Vagina (tissue), 2 donors: ENCODE measurements around the gene CAST. TPM values are rescaled to one million over a fixed set of nuclear protein-coding genes. Genes with fewer than 3 reads are reported as not detected.

ENCODE experiments used
- DNase-seq, 2 donors: peaks; one replicate each; pipeline ENCODE4 v3.0.0-alpha.2; 2017; ENCODE audit errors: extremely low spot score in 2 of 2
- H3K27ac ChIP-seq: fragments of 200-600 bp; sonication (generic); one replicate; pipeline ENCODE4 v1.5.1; 2019
- H3K27me3 ChIP-seq: fragments of 200-600 bp; sonication (generic); one replicate; pipeline ENCODE4 v1.5.1; 2019
- H3K36me3 ChIP-seq, 2 donors: fragments of 200-600 bp; sonication (generic); one replicate each; pipeline ENCODE4 v1.5.1; 2017 to 2019
- H3K4me1 ChIP-seq: fragments of 200-600 bp; sonication (generic); one replicate; pipeline ENCODE4 v1.5.1; 2019
- H3K4me3 ChIP-seq, 2 donors: fragments of 200-600 bp; sonication (generic); 1 replicate in 1 of 2; 2 replicates in 1 of 2; pipeline ENCODE4 v1.5.1; 2016 to 2019
- H3K9me3 ChIP-seq: fragments of 200-600 bp; sonication (generic); one replicate; pipeline ENCODE4 v1.5.1; 2019
- POLR2A ChIP-seq, 2 donors: fragments of 450-650 bp; IDR thresholded peaks; one replicate each; pipeline ENCODE4 v1.6.1; 2017; ENCODE audit warnings: antibody characterized with exemption in 2 of 2, mild to moderate bottlenecking in 2 of 2, moderate library complexity in 2 of 2
- POLR2AphosphoS5 ChIP-seq, 2 donors: sonication (generic); formaldehyde crosslinking; IDR thresholded peaks; one replicate each; pipeline ENCODE4 v1.9.0; 2017; ENCODE audit warnings: antibody characterized with exemption in 2 of 2, mild to moderate bottlenecking in 2 of 2, low read depth in 1 of 2; ENCODE audit not compliant: insufficient read depth in 1 of 2
- intact Hi-C: fragments of 100-400 bp; cut with DNase I; formaldehyde crosslinking; loops from one replicate; pipeline ENCODE4 v1.15.1; 2023
- total RNA-seq: library from RNA; depleted of rRNA; stranded (reverse); fragments of >200 nt; gene quantifications from one replicate; pipeline ENCODE4 v1.2.3, GENCODE V29; 2016
- TF ChIP-seq, protein P1 (sequence below), 3 experiments: fragments of 450-650 bp in 2 of 3; fragments of 200-600 bp in 1 of 3; sonication (generic) in 1 of 3; IDR thresholded peaks; one replicate each; pipeline ENCODE4 v1.5.1; 2017 to 2019; ENCODE audit warnings: antibody characterized with exemption in 3 of 3, mild to moderate bottlenecking in 2 of 3, moderate library complexity in 2 of 3

Gene CAST
- total RNA-seq, 1 donor from 2014 or later = 309 TPM

DNA sequence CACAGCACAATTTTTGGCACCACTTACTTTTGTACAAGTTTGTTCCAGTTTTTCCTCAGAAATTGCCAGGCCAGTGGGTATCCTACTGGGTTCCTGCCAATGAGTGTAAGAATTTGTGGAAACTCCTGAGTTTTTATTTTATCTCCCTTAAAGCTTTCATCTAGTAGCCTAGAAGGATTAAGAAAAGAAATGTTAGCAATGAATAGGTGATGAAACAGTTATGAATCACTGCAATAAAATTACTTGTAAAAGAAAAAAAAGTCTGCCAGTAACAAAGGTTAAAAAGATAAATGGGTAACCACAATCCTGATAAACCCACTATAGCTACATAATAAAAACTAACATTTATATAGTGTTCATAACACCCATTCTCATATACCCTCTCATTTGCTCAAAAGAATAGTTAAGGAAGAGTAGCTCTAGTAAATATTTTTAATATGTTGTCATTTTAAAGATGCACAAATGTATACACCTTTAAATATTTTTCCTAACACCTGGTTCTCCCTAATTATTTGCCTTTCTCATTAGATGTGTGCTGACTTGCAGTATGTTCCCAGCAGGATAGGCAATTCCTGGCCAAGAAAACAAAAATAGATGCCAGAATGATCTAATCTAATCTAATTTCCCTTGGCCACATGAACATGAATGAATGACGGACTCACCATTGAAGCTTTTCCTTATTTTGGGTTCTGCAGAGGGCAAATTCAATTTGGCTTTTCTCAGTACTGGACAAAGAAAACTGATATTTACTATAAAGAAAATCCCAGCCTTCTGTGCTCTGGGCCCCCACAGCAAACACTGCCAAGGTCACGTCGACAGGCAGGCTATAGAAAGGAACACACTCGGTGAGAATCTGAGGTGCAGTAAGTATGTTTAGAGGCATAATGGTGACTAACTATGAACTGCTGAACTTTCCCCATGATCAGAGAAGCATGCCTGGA lies 119.1 kb downstream of the CAST start:
- intact Hi-C loops = no loop called here
- H3K36me3 ChIP-seq = peaks cover 0 to 59% of the 10 kb centered on the region in 2 donors
- no peaks in the 10 kb centered on the region for H3K27me3 ChIP-seq
- no peak overlapping the region for H3K4me3 ChIP-seq
- peak overlapping the region; percentile 26 for H3K27ac ChIP-seq
- H3K4me1 ChIP-seq = peaks cover 14% of the 10 kb centered on the region
- no peak for DNase-seq
- no peaks in the 10 kb centered on the region for H3K9me3 ChIP-seq
- TF ChIP-seq POLR2AphosphoS5 (IDR thresholded peaks at IDR 0.05; ENCODE audit: insufficient read depth in 1 of 2, low read depth in 1 of 2) (peak in 1 of 2 donors; percentile 13), POLR2A (IDR thresholded peaks at IDR 0.05) (no peak)
- TF ChIP-seq, protein P1, sequence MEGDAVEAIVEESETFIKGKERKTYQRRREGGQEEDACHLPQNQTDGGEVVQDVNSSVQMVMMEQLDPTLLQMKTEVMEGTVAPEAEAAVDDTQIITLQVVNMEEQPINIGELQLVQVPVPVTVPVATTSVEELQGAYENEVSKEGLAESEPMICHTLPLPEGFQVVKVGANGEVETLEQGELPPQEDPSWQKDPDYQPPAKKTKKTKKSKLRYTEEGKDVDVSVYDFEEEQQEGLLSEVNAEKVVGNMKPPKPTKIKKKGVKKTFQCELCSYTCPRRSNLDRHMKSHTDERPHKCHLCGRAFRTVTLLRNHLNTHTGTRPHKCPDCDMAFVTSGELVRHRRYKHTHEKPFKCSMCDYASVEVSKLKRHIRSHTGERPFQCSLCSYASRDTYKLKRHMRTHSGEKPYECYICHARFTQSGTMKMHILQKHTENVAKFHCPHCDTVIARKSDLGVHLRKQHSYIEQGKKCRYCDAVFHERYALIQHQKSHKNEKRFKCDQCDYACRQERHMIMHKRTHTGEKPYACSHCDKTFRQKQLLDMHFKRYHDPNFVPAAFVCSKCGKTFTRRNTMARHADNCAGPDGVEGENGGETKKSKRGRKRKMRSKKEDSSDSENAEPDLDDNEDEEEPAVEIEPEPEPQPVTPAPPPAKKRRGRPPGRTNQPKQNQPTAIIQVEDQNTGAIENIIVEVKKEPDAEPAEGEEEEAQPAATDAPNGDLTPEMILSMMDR (IDR thresholded peaks at IDR 0.05) = no peak

DNA sequence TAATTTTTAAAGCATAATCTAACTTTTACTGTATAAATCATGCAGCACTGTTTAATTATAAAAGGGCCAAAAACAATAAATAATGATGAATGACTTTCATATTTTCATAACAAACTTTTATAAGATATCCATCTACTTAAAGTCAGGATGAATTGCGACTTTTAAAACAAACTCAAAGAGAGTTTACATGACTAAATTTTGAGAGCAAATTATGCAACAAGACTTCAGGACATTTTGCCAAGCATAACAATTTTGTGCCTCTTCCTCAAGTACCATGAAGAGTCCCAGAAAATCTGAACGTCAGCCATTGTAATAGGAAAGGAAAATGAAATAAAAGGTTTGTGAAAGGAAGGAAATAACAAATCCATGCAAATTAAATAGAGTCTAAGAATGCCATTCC lies 121.2 kb downstream of the CAST start:
- TF ChIP-seq, protein P1 (IDR thresholded peaks at IDR 0.05) = no peak
- Histone ChIP-seq H3K9me3 (no peaks in the 10 kb centered on the region), H3K4me1 (peaks cover 14% of the 10 kb centered on the region), H3K4me3 (no peak overlapping the region), H3K27me3 (no peaks in the 10 kb centered on the region), H3K36me3 (peaks cover 0 to 42% of the 10 kb centered on the region in 2 donors), H3K27ac (no peak overlapping the region)
- intact Hi-C loops = no loop called here
- DNase-seq = no peak

DNA sequence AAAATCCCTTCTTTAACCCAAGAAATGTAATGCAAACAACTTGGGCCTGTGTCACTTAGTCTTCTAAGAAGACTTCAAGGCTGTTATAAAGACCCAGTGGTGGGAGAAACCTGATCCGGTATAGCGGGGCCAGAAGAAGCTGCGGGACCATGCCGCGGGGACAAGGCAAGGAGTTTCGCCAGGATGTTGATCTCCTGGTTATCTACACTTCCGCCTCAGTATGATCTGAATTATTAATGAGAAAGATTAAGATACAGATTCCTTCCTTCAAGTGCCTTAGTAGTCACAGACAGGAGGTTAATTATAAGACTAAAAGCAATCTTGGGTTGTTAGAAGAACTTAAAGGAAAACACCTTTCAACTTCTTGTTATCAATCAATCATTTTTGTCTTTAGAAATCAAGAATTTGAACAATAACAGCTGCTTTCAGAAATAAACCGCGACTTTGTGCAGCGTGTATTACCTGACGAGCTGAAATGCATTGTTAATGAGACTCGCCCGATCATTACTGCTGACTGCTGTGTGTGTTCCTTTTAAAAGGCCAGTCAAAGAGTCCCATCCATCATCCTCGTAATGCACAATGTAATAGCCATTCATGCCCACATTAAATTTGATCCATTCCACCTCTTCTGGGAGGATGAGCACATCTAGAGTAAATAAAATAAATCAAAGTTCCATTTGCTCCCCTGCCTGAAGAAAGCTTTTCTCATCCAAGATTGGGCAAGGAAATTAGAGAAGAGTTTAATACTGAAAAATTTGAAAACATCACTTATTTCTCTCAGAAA lies 123.3 kb downstream of the CAST start:
- no peaks in the 10 kb centered on the region for H3K9me3 ChIP-seq
- peaks cover 12% of the 10 kb centered on the region for H3K4me1 ChIP-seq
- no peak for TF ChIP-seq POLR2A (IDR thresholded peaks at IDR 0.05)
- TF ChIP-seq POLR2AphosphoS5 (IDR thresholded peaks at IDR 0.05; ENCODE audit: insufficient read depth in 1 of 2, low read depth in 1 of 2) = no peak
- TF ChIP-seq, protein P1 (IDR thresholded peaks at IDR 0.05) = no peak
- H3K4me3 ChIP-seq = no peak overlapping the region
- no peaks in the 10 kb centered on the region for H3K27me3 ChIP-seq
- intact Hi-C loops = no loop called here
- peaks cover 0 to 21% of the 10 kb centered on the region in 2 donors for H3K36me3 ChIP-seq
- no peak for DNase-seq
- no peak overlapping the region for H3K27ac ChIP-seq

DNA sequence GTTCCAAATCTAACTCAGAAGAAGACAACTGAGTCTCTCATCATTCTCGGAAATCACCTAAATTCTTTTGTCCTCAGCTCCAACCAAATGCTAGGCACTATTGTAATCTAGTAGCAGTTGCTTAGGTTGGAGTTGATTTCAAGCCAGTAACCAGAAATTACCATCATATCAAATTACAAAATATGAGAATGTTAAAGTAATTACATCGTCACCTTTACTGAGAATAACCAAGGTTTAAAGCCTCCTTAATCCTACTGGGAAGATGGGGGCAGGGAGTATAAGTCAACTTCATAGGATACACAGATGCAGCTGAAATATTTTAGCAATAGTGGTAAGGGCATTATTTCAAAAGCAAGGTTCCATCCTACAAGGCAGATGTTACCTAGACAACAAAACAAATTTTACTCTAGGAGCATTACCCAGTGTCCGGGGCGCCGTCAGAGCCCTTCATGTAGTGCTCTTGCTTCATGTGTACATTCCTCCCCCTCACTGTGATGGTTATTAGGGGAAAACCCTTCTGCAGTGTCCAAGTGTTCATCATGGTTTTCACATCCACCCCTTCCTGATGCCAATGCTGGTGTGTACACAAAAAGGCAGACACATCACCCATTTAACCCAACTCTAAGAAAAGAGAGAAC lies 126.1 kb downstream of the CAST start:
- Histone ChIP-seq H3K36me3 (peaks cover 0 to 22% of the 10 kb centered on the region in 2 donors), H3K27ac (no peak overlapping the region), H3K4me3 (no peak overlapping the region), H3K9me3 (no peaks in the 10 kb centered on the region), H3K27me3 (no peaks in the 10 kb centered on the region), H3K4me1 (no peaks in the 10 kb centered on the region)
- intact Hi-C loops = no loop called here
- no peak for DNase-seq
- no peak for TF ChIP-seq POLR2A (IDR thresholded peaks at IDR 0.05)
- TF ChIP-seq POLR2AphosphoS5 (IDR thresholded peaks at IDR 0.05; ENCODE audit: insufficient read depth in 1 of 2, low read depth in 1 of 2) = no peak

DNA sequence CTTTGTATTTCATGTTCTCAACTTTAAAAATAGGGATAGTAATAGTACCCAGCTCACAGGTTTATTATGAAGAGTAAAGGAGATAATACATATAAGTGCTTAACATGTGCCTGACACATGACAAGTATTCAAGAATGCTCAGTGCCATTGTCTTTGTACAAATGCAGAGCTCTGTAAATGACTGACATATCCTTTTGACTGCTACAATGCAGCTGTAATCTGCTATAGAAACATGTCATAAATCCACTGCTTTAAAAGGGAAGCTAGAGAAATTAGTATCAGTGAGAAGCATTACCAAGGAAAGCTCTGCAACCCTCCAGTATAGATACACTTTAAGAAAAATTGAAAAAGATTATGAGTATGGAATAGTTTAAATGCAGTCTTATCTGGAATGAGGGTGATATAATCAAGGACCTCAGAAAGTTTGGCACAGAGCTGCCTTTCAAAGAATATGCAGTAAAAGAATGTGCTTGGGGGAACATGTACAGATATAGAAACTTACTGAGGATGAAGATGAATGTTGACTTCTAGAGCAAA lies 127.7 kb downstream of the CAST start:
- H3K36me3 ChIP-seq = peaks cover 0 to 36% of the 10 kb centered on the region in 2 donors
- no peaks in the 10 kb centered on the region for H3K27me3 ChIP-seq
- no peak overlapping the region for H3K4me3 ChIP-seq
- no peak overlapping the region for H3K27ac ChIP-seq
- intact Hi-C loops = no loop called here
- no peak for DNase-seq
- H3K9me3 ChIP-seq = no peaks in the 10 kb centered on the region
- no peak for TF ChIP-seq POLR2AphosphoS5 (IDR thresholded peaks at IDR 0.05; ENCODE audit: insufficient read depth in 1 of 2, low read depth in 1 of 2)
- no peak for TF ChIP-seq POLR2A (IDR thresholded peaks at IDR 0.05)
- TF ChIP-seq, protein P1 (IDR thresholded peaks at IDR 0.05) = no peak
- H3K4me1 ChIP-seq = no peaks in the 10 kb centered on the region
